Measurements from ENCODE around the gene BRF1. TPM values are rescaled to one million over a fixed set of nuclear protein-coding genes. Genes with fewer than 3 reads are reported as not detected.

Gene BRF1
- total and polyA plus RNA-seq, 2 experiments from 2014 or later, result 23.6 to 35.9 TPM

- no peaks in the 10 kb centered on the region for H3K79me2 ChIP-seq
- no peaks in the 10 kb centered on the region for H3K9me3 ChIP-seq (ENCODE audit: low read depth)
- H3K27me3 ChIP-seq, result no peaks in the 10 kb centered on the region
- no peak for TF ChIP-seq EZH2 (IDR thresholded peaks at IDR 0.05; ENCODE audit: borderline replicate concordance)
- TF ChIP-seq, protein P1, sequence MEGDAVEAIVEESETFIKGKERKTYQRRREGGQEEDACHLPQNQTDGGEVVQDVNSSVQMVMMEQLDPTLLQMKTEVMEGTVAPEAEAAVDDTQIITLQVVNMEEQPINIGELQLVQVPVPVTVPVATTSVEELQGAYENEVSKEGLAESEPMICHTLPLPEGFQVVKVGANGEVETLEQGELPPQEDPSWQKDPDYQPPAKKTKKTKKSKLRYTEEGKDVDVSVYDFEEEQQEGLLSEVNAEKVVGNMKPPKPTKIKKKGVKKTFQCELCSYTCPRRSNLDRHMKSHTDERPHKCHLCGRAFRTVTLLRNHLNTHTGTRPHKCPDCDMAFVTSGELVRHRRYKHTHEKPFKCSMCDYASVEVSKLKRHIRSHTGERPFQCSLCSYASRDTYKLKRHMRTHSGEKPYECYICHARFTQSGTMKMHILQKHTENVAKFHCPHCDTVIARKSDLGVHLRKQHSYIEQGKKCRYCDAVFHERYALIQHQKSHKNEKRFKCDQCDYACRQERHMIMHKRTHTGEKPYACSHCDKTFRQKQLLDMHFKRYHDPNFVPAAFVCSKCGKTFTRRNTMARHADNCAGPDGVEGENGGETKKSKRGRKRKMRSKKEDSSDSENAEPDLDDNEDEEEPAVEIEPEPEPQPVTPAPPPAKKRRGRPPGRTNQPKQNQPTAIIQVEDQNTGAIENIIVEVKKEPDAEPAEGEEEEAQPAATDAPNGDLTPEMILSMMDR (IDR thresholded peaks at IDR 0.05; ENCODE audit: poor library complexity), result no peak
- TF ChIP-seq EZH2phosphoT487 (IDR thresholded peaks at IDR 0.05; ENCODE audit: low read depth, severe bottlenecking, unreplicated experiment), result no peak
- no peak overlapping the region for H3K4me3 ChIP-seq
- H2AFZ ChIP-seq, result no peak overlapping the region
- no peak overlapping the region for H3K27ac ChIP-seq
- no peaks in the 10 kb centered on the region for H3K36me3 ChIP-seq (replicated peaks; ENCODE audit: insufficient read depth, low read depth)
- no peak for DNase-seq (ENCODE audit: low spot score)
- H3K9me2 ChIP-seq (replicated peaks; ENCODE audit: insufficient read depth), result no peaks in the 10 kb centered on the region
- peaks cover 4% of the 10 kb centered on the region for H3K4me1 ChIP-seq (ENCODE audit: insufficient read depth)
- WGBS (ENCODE audit: low lambda C conversion rate, missing lambda C conversion rate), result 83% methylated on average over 20 of the region's 21 CpGs
- H3K4me2 ChIP-seq, result no peak overlapping the region
- H4K20me1 ChIP-seq (ENCODE audit: insufficient read depth, poor library complexity, severe bottlenecking), result no peaks in the 10 kb centered on the region
Observed at GRCh38 chr14:105204931-105205672, 95.7 kb downstream of the BRF1 start.

DNA sequence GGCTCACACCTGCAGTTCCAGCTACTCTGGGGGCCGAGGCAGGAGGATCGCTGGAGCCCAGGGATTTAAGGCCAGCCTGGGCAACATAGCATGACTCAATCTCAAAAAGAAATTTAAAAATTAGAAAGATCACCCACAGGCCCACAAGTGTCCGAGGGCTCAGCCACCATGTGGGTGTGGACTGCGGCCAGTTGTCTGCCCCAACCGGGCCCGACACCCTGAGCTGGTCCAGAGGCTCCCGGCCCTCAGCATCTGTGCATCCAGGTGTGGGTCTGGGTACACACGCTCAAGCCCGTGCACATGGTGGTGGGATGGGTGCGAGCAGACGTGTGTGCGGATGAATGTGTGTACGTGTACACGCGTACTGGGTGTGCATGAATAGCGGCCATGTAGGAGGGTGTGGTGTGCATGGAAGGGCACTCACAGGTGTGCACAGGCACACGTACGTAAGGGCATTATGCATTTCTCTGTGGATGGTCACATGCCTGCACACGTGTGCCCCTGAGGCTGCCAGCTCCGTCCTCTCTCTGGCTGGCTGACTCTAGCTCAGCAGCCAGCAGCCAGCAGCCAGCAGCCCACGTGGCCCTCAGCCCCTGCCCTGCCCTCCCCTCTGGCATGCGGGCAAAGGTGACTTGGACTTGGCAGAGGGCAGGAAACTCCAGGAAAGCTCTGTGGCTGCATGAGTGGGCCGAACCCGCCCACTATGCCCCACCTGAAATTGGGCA is 96.4 kb downstream of the BRF1 start:
- H3K4me1 ChIP-seq (ENCODE audit: insufficient read depth), result peaks cover 4% of the 10 kb centered on the region
- H3K4me3 ChIP-seq, result no peak overlapping the region
- H3K4me2 ChIP-seq, result no peak overlapping the region
- no peaks in the 10 kb centered on the region for H3K9me2 ChIP-seq (replicated peaks; ENCODE audit: insufficient read depth)
- no peaks in the 10 kb centered on the region for H4K20me1 ChIP-seq (ENCODE audit: insufficient read depth, poor library complexity, severe bottlenecking)
- DNase-seq (ENCODE audit: low spot score), result no peak
- 78% methylated on average over 24 of the region's 24 CpGs for WGBS (ENCODE audit: low lambda C conversion rate, missing lambda C conversion rate)
- no peaks in the 10 kb centered on the region for H3K27me3 ChIP-seq
- H3K79me2 ChIP-seq, result no peaks in the 10 kb centered on the region
- TF ChIP-seq, protein P1 (IDR thresholded peaks at IDR 0.05; ENCODE audit: poor library complexity), result no peak
- no peak for TF ChIP-seq EZH2phosphoT487 (IDR thresholded peaks at IDR 0.05; ENCODE audit: low read depth, severe bottlenecking, unreplicated experiment)
- TF ChIP-seq EZH2 (IDR thresholded peaks at IDR 0.05; ENCODE audit: borderline replicate concordance), result no peak
- no peak overlapping the region for H3K27ac ChIP-seq
- H2AFZ ChIP-seq, result no peak overlapping the region
- H3K36me3 ChIP-seq (replicated peaks; ENCODE audit: insufficient read depth, low read depth), result no peaks in the 10 kb centered on the region
- H3K9me3 ChIP-seq (ENCODE audit: low read depth), result no peaks in the 10 kb centered on the region

DNA sequence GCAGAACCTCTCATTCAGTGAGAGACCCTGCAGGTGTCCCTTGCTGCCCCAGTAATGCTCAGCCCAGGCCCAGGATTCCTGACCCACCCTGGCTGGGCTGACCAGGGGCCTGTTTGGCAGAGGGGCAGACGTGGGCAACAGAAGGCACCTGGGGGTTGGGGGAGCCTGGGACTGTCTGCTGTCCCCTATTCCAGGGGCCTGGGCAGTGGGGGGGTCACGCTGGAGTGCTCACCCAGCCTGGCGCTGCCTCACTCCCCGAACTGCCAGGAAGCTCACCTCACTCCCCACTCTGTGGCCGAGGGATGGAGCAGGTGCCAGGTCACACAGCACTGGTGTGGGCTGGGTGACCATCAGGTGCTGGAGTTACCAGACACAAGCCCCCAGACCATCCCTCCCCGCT is 97.1 kb downstream of the BRF1 start:
- Histone ChIP-seq H4K20me1 (ENCODE audit: insufficient read depth, poor library complexity, severe bottlenecking) (no peaks in the 10 kb centered on the region), H3K27ac (no peak overlapping the region), H3K27me3 (no peaks in the 10 kb centered on the region), H3K4me3 (no peak overlapping the region), H2AFZ (no peak overlapping the region), H3K36me3 (replicated peaks; ENCODE audit: insufficient read depth, low read depth) (no peaks in the 10 kb centered on the region), H3K9me2 (replicated peaks; ENCODE audit: insufficient read depth) (no peaks in the 10 kb centered on the region), H3K79me2 (no peaks in the 10 kb centered on the region), H3K9me3 (ENCODE audit: low read depth) (no peaks in the 10 kb centered on the region), H3K4me2 (no peak overlapping the region), H3K4me1 (ENCODE audit: insufficient read depth) (peaks cover 4% of the 10 kb centered on the region)
- TF ChIP-seq EZH2phosphoT487 (IDR thresholded peaks at IDR 0.05; ENCODE audit: low read depth, severe bottlenecking, unreplicated experiment) (no peak), EZH2 (IDR thresholded peaks at IDR 0.05; ENCODE audit: borderline replicate concordance) (no peak)
- TF ChIP-seq, protein P1 (IDR thresholded peaks at IDR 0.05; ENCODE audit: poor library complexity), result no peak
- 89% methylated on average over 5 of the region's 6 CpGs for WGBS (ENCODE audit: low lambda C conversion rate, missing lambda C conversion rate)
- no peak for DNase-seq (ENCODE audit: low spot score)

Measured in hepatocyte (in vitro differentiated cells).